ENCODE measurements around the gene IDH3A. TPM values are rescaled to one million over a fixed set of nuclear protein-coding genes. Genes with fewer than 3 reads are reported as not detected.

IDH3A gene
- total RNA-seq, 2 donors from 2014 or later, result 34.2 to 43.2 TPM

- Histone ChIP-seq H3K36me3 (ENCODE audit: control insufficient read depth, insufficient read depth, low read length) (no peaks in the 10 kb centered on the region), H3K9ac (ENCODE audit: extremely low read depth, low read length, poor library complexity, severe bottlenecking) (no peak overlapping the region), H3K4me3 (ENCODE audit: low read length) (no peak overlapping the region), H3K9me3 (ENCODE audit: control insufficient read depth, low read length) (no peaks in the 10 kb centered on the region), H3K27me3 (ENCODE audit: control insufficient read depth, insufficient read depth, low read length, poor library complexity, severe bottlenecking) (no peaks in the 10 kb centered on the region), H3K4me1 (ENCODE audit: control insufficient read depth, insufficient read depth, low read length) (no peaks in the 10 kb centered on the region), H3K27ac (ENCODE audit: low read depth, low read length) (no peak overlapping the region)
- 94 to 96% methylated on average over 6 to 10 of the region's 10 CpGs for WGBS, 2 experiments (ENCODE audit: insufficient coverage in 1 of 2, insufficient read length in 1 of 2)
- Mint-ChIP-seq H3K4me1 (no peaks in the 10 kb centered on the region), H3K4me3 (no peak overlapping the region), H3K27ac (no peak overlapping the region), H3K36me3 (ENCODE audit: low read depth) (no peaks in the 10 kb centered on the region), H3K9me3 (peaks cover 1% of the 10 kb centered on the region), H3K27me3 (ENCODE audit: insufficient read depth) (no peaks in the 10 kb centered on the region)
- no peak for TF ChIP-seq CTCF (conservative IDR thresholded peaks at IDR 0.05)
- DNase-seq, result no peak
These were observed 43.8 kb downstream of the IDH3A start for GRCh38 chr15:78192826-78193594.

- H3K27ac Mint-ChIP-seq, result no peak overlapping the region
- H3K36me3 Mint-ChIP-seq (ENCODE audit: low read depth), result no peaks in the 10 kb centered on the region
- peaks cover 1% of the 10 kb centered on the region for H3K9me3 Mint-ChIP-seq
- Histone ChIP-seq H3K36me3 (ENCODE audit: control insufficient read depth, insufficient read depth, low read length) (no peaks in the 10 kb centered on the region), H3K9me3 (ENCODE audit: control insufficient read depth, low read length) (no peaks in the 10 kb centered on the region), H3K27me3 (ENCODE audit: control insufficient read depth, insufficient read depth, low read length, poor library complexity, severe bottlenecking) (no peaks in the 10 kb centered on the region), H3K4me1 (ENCODE audit: control insufficient read depth, insufficient read depth, low read length) (no peaks in the 10 kb centered on the region), H3K27ac (ENCODE audit: low read depth, low read length) (no peak overlapping the region), H3K9ac (ENCODE audit: extremely low read depth, low read length, poor library complexity, severe bottlenecking) (no peak overlapping the region), H3K4me3 (ENCODE audit: low read length) (no peak overlapping the region)
- no peaks in the 10 kb centered on the region for H3K27me3 Mint-ChIP-seq (ENCODE audit: insufficient read depth)
- 85 to 91% methylated on average over 4 to 14 of the region's 15 CpGs for WGBS, 2 experiments (ENCODE audit: insufficient coverage in 1 of 2, insufficient read length in 1 of 2)
- H3K4me3 Mint-ChIP-seq, result no peak overlapping the region
- peak; percentile 36 for DNase-seq
- TF ChIP-seq CTCF (conservative IDR thresholded peaks at IDR 0.05), result no peak
- H3K4me1 Mint-ChIP-seq, result no peaks in the 10 kb centered on the region
These were observed 44.8 kb downstream of the IDH3A start for GRCh38 chr15:78193731-78194567.

GRCh38 chr15:78194568-78194925 is 45.4 kb downstream of the IDH3A start:
- TF ChIP-seq CTCF (conservative IDR thresholded peaks at IDR 0.05), result no peak
- no peak overlapping the region for H3K4me3 Mint-ChIP-seq
- H3K27me3 ChIP-seq (ENCODE audit: control insufficient read depth, insufficient read depth, low read length, poor library complexity, severe bottlenecking), result no peaks in the 10 kb centered on the region
- no peaks in the 10 kb centered on the region for H3K36me3 Mint-ChIP-seq (ENCODE audit: low read depth)
- no peaks in the 10 kb centered on the region for H3K9me3 ChIP-seq (ENCODE audit: control insufficient read depth, low read length)
- H3K27me3 Mint-ChIP-seq (ENCODE audit: insufficient read depth), result no peaks in the 10 kb centered on the region
- H3K9me3 Mint-ChIP-seq, result no peaks in the 10 kb centered on the region
- H3K4me3 ChIP-seq (ENCODE audit: low read length), result no peak overlapping the region
- WGBS, 2 experiments (ENCODE audit: insufficient coverage in 1 of 2, insufficient read length in 1 of 2), result 93 to 100% methylated on average over 7 to 15 of the region's 15 CpGs
- no peak overlapping the region for H3K27ac ChIP-seq (ENCODE audit: low read depth, low read length)
- no peaks in the 10 kb centered on the region for H3K36me3 ChIP-seq (ENCODE audit: control insufficient read depth, insufficient read depth, low read length)
- no peaks in the 10 kb centered on the region for H3K4me1 ChIP-seq (ENCODE audit: control insufficient read depth, insufficient read depth, low read length)
- H3K27ac Mint-ChIP-seq, result no peak overlapping the region
- no peak for DNase-seq
- no peaks in the 10 kb centered on the region for H3K4me1 Mint-ChIP-seq
- H3K9ac ChIP-seq (ENCODE audit: extremely low read depth, low read length, poor library complexity, severe bottlenecking), result no peak overlapping the region
